Mesodermal cell (in vitro differentiated cells): Measurements from ENCODE around the gene SNN.

Experiments used
- H3K27ac ChIP-seq: 2 replicates; pipeline ENCODE4 v1.7.0; 2013; ENCODE audit warnings: mild to moderate bottlenecking, low read depth, low read length, moderate library complexity; ENCODE audit not compliant: severe bottlenecking
- H3K36me3 ChIP-seq: 2 replicates; pipeline ENCODE4 v1.7.1; 2013; ENCODE audit warnings: mild to moderate bottlenecking, low read length, moderate library complexity; ENCODE audit not compliant: control insufficient read depth, insufficient read depth
- H3K4me1 ChIP-seq: one replicate; pipeline ENCODE4 v1.7.1; 2013; ENCODE audit warnings: mild to moderate bottlenecking, low read length; ENCODE audit not compliant: insufficient read depth, control insufficient read depth, poor library complexity, severe bottlenecking
- H3K4me3 ChIP-seq: 2 replicates; pipeline ENCODE4 v1.7.0; 2013; ENCODE audit warnings: low read length, control low read depth, mild to moderate bottlenecking; ENCODE audit not compliant: insufficient read depth, poor library complexity, severe bottlenecking; ENCODE audit errors: extremely low read depth
- H3K9me3 ChIP-seq: 2 replicates; pipeline ENCODE4 v1.7.1; 2013; ENCODE audit warnings: mild to moderate bottlenecking, low read length, moderate library complexity; ENCODE audit not compliant: control insufficient read depth
- WGBS, 2 experiments: methylation state at CpG; one replicate each; pipeline ENCODE4 v1.1.5; 2013; ENCODE audit warnings: missing lambda C conversion rate in 2 of 2; ENCODE audit not compliant: insufficient coverage in 2 of 2; 5-methylcytosine and 5-hydroxymethylcytosine counted together

SNN gene

GRCh38 chr16:11691771-11692170 lies 23.5 kb downstream of the SNN start:
- Histone ChIP-seq H3K9me3 (no peaks in the 10 kb centered on the region), H3K36me3 (peaks cover 75% of the 10 kb centered on the region), H3K27ac (no peak overlapping the region), H3K4me3 (no peak overlapping the region), H3K4me1 (no peaks in the 10 kb centered on the region)
- WGBS, 2 experiments: 96 to 97% methylated on average over 12 to 15 of the region's 15 CpGs

- no peaks in the 10 kb centered on the region for H3K9me3 ChIP-seq
- no peak overlapping the region for H3K4me3 ChIP-seq
- H3K27ac ChIP-seq: no peak overlapping the region
- 92% methylated on average over 8 of the region's 8 CpGs for WGBS, 2 experiments
- H3K36me3 ChIP-seq: peaks cover 75% of the 10 kb centered on the region
- no peaks in the 10 kb centered on the region for H3K4me1 ChIP-seq
Observed at GRCh38 chr16:11692171-11692570, 23.9 kb downstream of the SNN start.

- Histone ChIP-seq H3K4me1 (no peaks in the 10 kb centered on the region), H3K27ac (no peak overlapping the region), H3K4me3 (no peak overlapping the region), H3K9me3 (no peaks in the 10 kb centered on the region), H3K36me3 (peaks cover 75% of the 10 kb centered on the region)
- 91 to 98% methylated on average over 4 of the region's 6 CpGs for WGBS, 2 experiments
Observed at GRCh38 chr16:11692651-11693050, 24.4 kb downstream of the SNN start.

GRCh38 chr16:11696266-11697012 lies 28.2 kb downstream of the SNN start:
- 96 to 97% methylated on average over 8 to 9 of the region's 12 CpGs for WGBS, 2 experiments
- Histone ChIP-seq H3K9me3 (no peaks in the 10 kb centered on the region), H3K36me3 (peaks cover 80% of the 10 kb centered on the region), H3K27ac (no peak overlapping the region), H3K4me3 (no peak overlapping the region), H3K4me1 (no peaks in the 10 kb centered on the region)

GRCh38 chr16:11697319-11697718 lies 29.1 kb downstream of the SNN start:
- Histone ChIP-seq H3K4me1 (no peaks in the 10 kb centered on the region), H3K27ac (no peak overlapping the region), H3K36me3 (peaks cover 80% of the 10 kb centered on the region), H3K4me3 (no peak overlapping the region), H3K9me3 (no peaks in the 10 kb centered on the region)
- WGBS, 2 experiments: 99% methylated on average over 12 of the region's 12 CpGs

- H3K4me1 ChIP-seq: no peaks in the 10 kb centered on the region
- WGBS, 2 experiments: 93% methylated on average over 6 to 7 of the region's 7 CpGs
- no peaks in the 10 kb centered on the region for H3K9me3 ChIP-seq
- H3K36me3 ChIP-seq: peaks cover 79% of the 10 kb centered on the region
- no peak overlapping the region for H3K27ac ChIP-seq
- H3K4me3 ChIP-seq: no peak overlapping the region
Observed at GRCh38 chr16:11698271-11698689, 30.0 kb downstream of the SNN start.

GRCh38 chr16:11699234-11699894 lies 31.1 kb downstream of the SNN start:
- WGBS, 2 experiments: 75 to 94% methylated on average over 6 to 7 of the region's 10 CpGs
- no peak overlapping the region for H3K4me3 ChIP-seq
- peaks cover 83% of the 10 kb centered on the region for H3K36me3 ChIP-seq
- no peaks in the 10 kb centered on the region for H3K4me1 ChIP-seq
- no peaks in the 10 kb centered on the region for H3K9me3 ChIP-seq
- no peak overlapping the region for H3K27ac ChIP-seq

GRCh38 chr16:11700264-11701029 lies 32.2 kb downstream of the SNN start:
- Histone ChIP-seq H3K9me3 (no peaks in the 10 kb centered on the region), H3K27ac (no peak overlapping the region), H3K36me3 (peaks cover 78% of the 10 kb centered on the region), H3K4me1 (no peaks in the 10 kb centered on the region), H3K4me3 (no peak overlapping the region)
- WGBS, 2 experiments: 82 to 94% methylated on average over 4 to 6 of the region's 9 CpGs

GRCh38 chr16:11705311-11706025 lies 37.2 kb downstream of the SNN start:
- no peak overlapping the region for H3K4me3 ChIP-seq
- H3K4me1 ChIP-seq: no peaks in the 10 kb centered on the region
- 93 to 95% methylated on average over 2 of the region's 6 CpGs for WGBS, 2 experiments
- no peak overlapping the region for H3K27ac ChIP-seq
- H3K36me3 ChIP-seq: peaks cover 66% of the 10 kb centered on the region
- no peaks in the 10 kb centered on the region for H3K9me3 ChIP-seq

- H3K27ac ChIP-seq: no peak overlapping the region
- no peak overlapping the region for H3K4me3 ChIP-seq
- 100% methylated on average over 2 to 3 of the region's 5 CpGs for WGBS, 2 experiments
- H3K4me1 ChIP-seq: no peaks in the 10 kb centered on the region
- peaks cover 63% of the 10 kb centered on the region for H3K36me3 ChIP-seq
- no peaks in the 10 kb centered on the region for H3K9me3 ChIP-seq
Observed at GRCh38 chr16:11706180-11706742, 38.0 kb downstream of the SNN start.
